NAMALWA (cell line): Measurements from ENCODE around the gene LCE4A.
"Not testable (repeated sequence)": the region's sequence is repeated elsewhere in the genome, so short reads cannot be mapped to it uniquely, and the experiment has no call there.

Source experiments
- DNase-seq: peaks from one replicate; pipeline ENCODE4 v3.0.0-alpha.2; 2015; ENCODE audit warnings: low spot score

The LCE4A gene

GRCh38 chr1:152707860-152708259, at the start of gene LCE4A:
TSS of gene LCE4A (plus strand) at chr1:152708160. CDS start at chr1:152709076, 916 bp downstream.
- DNase-seq, result no peak

- no peak for DNase-seq
Measured at GRCh38 chr1:152658649-152659048, 49.3 kb upstream of the LCE4A start.

- DNase-seq, result no peak
Measured at GRCh38 chr1:152663098-152663497, 44.9 kb upstream of the LCE4A start, which contains the start of gene LCE2D. TSS of gene LCE2D (plus strand) at chr1:152663380. CDS start at chr1:152664106, 726 bp downstream.

GRCh38 chr1:152666171-152666570, 41.8 kb upstream of the LCE4A start:
- DNase-seq, result not testable (repeated sequence)

- no peak for DNase-seq
Measured at GRCh38 chr1:152667648-152668047, 40.3 kb upstream of the LCE4A start.

GRCh38 chr1:152673016-152673415, 34.9 kb upstream of the LCE4A start:
- no peak for DNase-seq

GRCh38 chr1:152674983-152675382, 33.0 kb upstream of the LCE4A start, which contains the start of gene LCE2C:
TSS of gene LCE2C (plus strand) at chr1:152675279. CDS start at chr1:152676016, 737 bp downstream.
- DNase-seq, result not testable (repeated sequence)

GRCh38 chr1:152679459-152679858, 28.5 kb upstream of the LCE4A start:
- DNase-seq, result no peak

- DNase-seq, result no peak
Measured at GRCh38 chr1:152681616-152682015, 26.3 kb upstream of the LCE4A start.

GRCh38 chr1:152683846-152684245, 24.1 kb upstream of the LCE4A start:
- no peak for DNase-seq

- DNase-seq, result not testable (repeated sequence)
Measured at GRCh38 chr1:152685823-152686222, 22.1 kb upstream of the LCE4A start, which contains the start of gene LCE2B. TSS of gene LCE2B (plus strand) at chr1:152686123. CDS start at chr1:152686844, 721 bp downstream.

- no peak for DNase-seq
Measured at GRCh38 chr1:152697701-152698600, 10.0 kb upstream of the LCE4A start, which contains the start of gene LCE2A. TSS of gene LCE2A (plus strand) at chr1:152698345. CDS start at chr1:152698902, 557 bp downstream.

- DNase-seq, result no peak
Measured at GRCh38 chr1:152699746-152700145, 8.2 kb upstream of the LCE4A start.

- no peak for DNase-seq
Measured at GRCh38 chr1:152718238-152718637, 10.3 kb downstream of the LCE4A start.

GRCh38 chr1:152725261-152725660, 17.3 kb downstream of the LCE4A start:
- DNase-seq, result no peak

GRCh38 chr1:152728986-152729385, 21.0 kb downstream of the LCE4A start:
- no peak for DNase-seq

GRCh38 chr1:152735648-152736047, 27.7 kb downstream of the LCE4A start:
- peak; percentile 28 for DNase-seq

GRCh38 chr1:152737997-152738396, 30.0 kb downstream of the LCE4A start:
- no peak for DNase-seq

- no peak for DNase-seq
Measured at GRCh38 chr1:152739841-152740240, 31.9 kb downstream of the LCE4A start.

- no peak for DNase-seq
Measured at GRCh38 chr1:152741656-152742055, 33.7 kb downstream of the LCE4A start.

- no peak for DNase-seq
Measured at GRCh38 chr1:152743371-152744145, 35.6 kb downstream of the LCE4A start.

- DNase-seq, result peak; percentile 48
Measured at GRCh38 chr1:152745289-152745704, 37.3 kb downstream of the LCE4A start.
